Measurements from ENCODE around the gene CCL19.

Gene CCL19

GRCh38 chr9:34693560-34693959, 2.5 kb upstream of the CCL19 start:
- no peak for DNase-seq

GRCh38 chr9:34691936-34692315, 850 bp upstream of the CCL19 start:
- no peak for DNase-seq

GRCh38 chr9:34689512-34689911, 1.6 kb downstream of the CCL19 start:
- no peak for DNase-seq

GRCh38 chr9:34689116-34689470, 2.0 kb downstream of the CCL19 start:
- no peak for DNase-seq

- no peak for DNase-seq
Measured at GRCh38 chr9:34688329-34689115, 2.6 kb downstream of the CCL19 start.

- no peak for DNase-seq
Measured at GRCh38 chr9:34687276-34688030, 3.6 kb downstream of the CCL19 start.

- no peak for DNase-seq
Measured at GRCh38 chr9:34686732-34687131, 4.3 kb downstream of the CCL19 start.

- no peak for DNase-seq
Measured at GRCh38 chr9:34686231-34686630, 4.8 kb downstream of the CCL19 start.

- no peak for DNase-seq
Measured at GRCh38 chr9:34685591-34685990, 5.5 kb downstream of the CCL19 start.

GRCh38 chr9:34684816-34685215, 6.3 kb downstream of the CCL19 start:
- DNase-seq: no peak

GRCh38 chr9:34684145-34684544, 6.9 kb downstream of the CCL19 start:
- no peak for DNase-seq

- no peak for DNase-seq
Measured at GRCh38 chr9:34675869-34676268, 15.2 kb downstream of the CCL19 start.

- DNase-seq: no peak
Measured at GRCh38 chr9:34675048-34675714, 15.9 kb downstream of the CCL19 start.

GRCh38 chr9:34674440-34674839, 16.6 kb downstream of the CCL19 start:
- no peak for DNase-seq

GRCh38 chr9:34671307-34671706, 19.8 kb downstream of the CCL19 start:
- no peak for DNase-seq

- DNase-seq: no peak
Measured at GRCh38 chr9:34669809-34670562, 21.1 kb downstream of the CCL19 start.

- peak; percentile 78 for DNase-seq
Measured at GRCh38 chr9:34665381-34666250, 25.5 kb downstream of the CCL19 start.

GRCh38 chr9:34665067-34665380, 26.1 kb downstream of the CCL19 start:
- DNase-seq: no peak

GRCh38 chr9:34664281-34665066, 26.6 kb downstream of the CCL19 start:
- DNase-seq: peak; percentile 31

GRCh38 chr9:34663303-34663605, 27.8 kb downstream of the CCL19 start:
- no peak for DNase-seq

GRCh38 chr9:34662526-34663302, 28.4 kb downstream of the CCL19 start, which contains the start of gene CCL27:
CCL27 (minus strand) TSS chr9:34662657; CDS start chr9:34662633, 24 bp downstream.
- DNase-seq: no peak
